ENCODE measurements around the gene RPLP1. TPM values are rescaled to one million over a fixed set of nuclear protein-coding genes. Genes with fewer than 3 reads are reported as not detected.
"Not testable (repeated sequence)": the region's sequence is repeated elsewhere in the genome, so short reads cannot be mapped to it uniquely, and the experiment has no call there.

Gene RPLP1
- total RNA-seq, 1 experiment from 2014 or later = 410 TPM

DNA sequence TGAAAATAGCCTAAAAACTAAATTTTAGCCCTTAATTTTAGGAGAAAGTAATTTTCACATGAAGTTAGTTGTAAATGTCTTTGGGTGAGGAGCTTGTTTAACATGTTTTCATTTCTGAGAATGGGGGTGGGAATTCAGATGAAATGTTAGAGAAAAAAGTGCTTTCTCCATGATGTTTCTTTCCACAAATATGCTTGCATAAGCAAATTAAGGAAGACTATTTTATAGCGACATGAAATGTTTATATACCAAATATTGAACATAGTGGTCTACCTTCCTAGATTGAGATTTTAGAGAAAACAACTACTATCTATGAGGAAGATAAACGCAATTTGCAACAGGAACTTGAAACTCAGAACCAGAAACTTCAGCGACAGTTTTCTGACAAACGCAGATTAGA lies 13.0 kb upstream of the RPLP1 start:
- DNase-seq (ENCODE audit: low spot score) = no peak

DNA sequence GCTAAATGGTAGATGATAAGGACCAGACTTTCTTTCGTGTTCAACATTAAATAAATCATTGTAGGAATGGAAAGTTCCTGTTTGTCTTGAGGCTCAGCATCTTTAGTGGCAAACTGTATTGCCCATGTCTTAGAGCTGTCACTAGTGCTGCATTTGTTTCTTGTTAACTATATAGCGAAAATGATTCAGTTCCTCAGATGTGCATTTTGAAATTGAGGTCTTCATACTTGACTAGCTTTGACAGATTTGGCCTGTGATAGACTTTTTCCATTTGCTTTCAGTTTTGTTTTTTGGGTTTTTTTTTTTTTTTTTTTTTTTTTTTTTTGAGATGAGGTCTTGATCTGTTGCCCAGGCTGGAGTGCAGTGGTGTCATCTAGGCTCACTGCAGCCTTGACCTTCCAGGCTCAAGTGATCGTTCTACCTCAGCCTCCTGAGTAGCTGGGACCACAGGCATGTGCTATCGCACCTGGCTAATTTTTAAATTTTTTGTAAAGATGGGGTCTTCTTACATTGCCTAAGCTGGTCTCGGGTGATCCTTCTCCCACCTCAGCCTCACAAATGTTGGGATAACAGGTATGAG lies 9.5 kb upstream of the RPLP1 start:
- no peak for DNase-seq (ENCODE audit: low spot score)

DNA sequence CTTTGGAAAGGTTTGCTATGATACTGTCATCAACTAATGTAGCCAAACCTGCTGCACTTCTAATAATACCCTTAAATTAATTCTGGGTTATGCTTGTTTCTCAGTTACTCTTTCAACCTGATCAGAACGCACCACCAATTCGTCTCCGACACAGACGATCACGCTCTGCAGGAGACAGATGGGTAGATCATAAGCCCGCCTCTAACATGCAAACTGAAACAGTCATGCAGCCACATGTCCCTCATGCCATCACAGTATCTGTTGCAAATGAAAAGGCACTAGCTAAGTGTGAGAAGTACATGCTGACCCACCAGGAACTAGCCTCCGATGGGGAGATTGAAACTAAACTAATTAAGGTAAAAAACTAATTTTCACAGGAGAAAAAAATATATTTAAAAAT lies 7.9 kb upstream of the RPLP1 start:
- no peak for DNase-seq (ENCODE audit: low spot score)

DNA sequence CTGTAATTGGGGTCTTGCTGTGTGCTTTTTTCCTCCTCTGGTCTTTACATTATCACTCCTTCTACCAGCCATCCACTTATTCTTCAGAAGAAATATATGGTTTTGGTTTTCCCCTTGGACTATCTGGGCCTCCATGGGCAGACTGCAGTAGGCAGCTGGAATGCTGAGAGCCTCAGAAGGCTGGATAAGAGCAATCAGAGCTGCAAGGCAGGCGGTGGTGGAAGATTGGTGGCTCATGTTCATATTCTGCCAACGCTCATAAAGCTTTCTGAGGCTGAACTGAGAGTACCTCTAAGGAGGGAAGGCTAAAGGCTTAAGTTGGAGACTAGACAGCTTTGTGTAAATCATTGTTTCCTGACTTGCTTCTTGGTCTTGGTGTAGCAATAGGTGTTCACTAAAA lies 5.7 kb upstream of the RPLP1 start:
- DNase-seq (ENCODE audit: low spot score) = no peak

DNA sequence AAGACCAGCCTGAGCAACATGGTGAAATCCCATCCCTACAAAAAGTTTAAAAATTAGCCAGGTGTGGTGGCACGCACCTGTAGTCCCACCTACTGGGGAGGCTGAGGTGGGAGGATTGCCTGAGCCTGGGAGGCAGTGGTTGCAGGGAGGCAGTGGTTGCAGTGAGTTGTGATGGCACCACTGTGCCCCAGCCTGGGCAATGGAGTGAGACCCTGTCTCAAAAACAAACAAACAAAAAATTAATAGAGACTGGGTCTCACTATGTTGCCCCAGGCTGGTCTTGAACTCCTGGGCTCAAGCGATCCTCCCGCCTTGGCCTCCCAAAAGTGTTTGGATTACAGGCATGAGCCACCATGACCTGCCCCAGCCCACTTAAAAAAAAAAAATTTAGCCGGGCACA lies 2.4 kb upstream of the RPLP1 start:
- not testable (repeated sequence) for DNase-seq (ENCODE audit: low spot score)

DNA sequence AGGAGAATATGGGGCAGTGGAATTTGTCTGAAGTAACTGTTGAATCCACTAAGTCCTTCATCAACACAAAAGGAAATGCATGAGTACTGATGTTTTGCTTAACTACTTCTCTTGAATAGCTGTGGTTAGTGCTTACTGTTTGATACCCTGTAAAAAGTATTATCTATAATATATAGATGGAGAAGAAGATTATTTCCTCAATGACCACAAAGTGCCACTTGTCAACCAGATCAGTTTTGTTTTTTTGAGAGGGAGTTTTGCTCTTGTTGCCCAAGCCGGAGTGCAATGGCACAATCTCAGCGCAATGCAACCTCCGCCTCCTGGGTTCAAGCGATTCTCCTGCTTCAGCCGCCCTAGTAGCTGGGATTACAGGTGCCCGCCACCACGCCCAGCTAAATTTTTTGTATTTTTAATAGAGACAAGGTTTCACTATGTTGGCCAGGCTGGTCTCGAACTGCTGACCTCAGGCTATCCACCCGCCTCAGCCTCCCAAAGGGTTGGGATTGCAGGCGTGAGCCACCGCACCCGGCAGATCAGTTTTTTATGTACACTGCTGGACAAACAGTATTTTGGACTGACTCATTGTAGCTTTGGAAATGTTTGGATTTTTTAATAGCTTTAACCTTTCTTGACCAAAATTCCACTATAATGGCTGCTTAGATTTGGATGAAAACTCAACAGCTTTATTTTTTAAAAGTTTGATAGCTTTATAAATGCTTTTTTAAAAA lies 1.5 kb upstream of the RPLP1 start:
- DNase-seq (ENCODE audit: low spot score) = no peak

DNA sequence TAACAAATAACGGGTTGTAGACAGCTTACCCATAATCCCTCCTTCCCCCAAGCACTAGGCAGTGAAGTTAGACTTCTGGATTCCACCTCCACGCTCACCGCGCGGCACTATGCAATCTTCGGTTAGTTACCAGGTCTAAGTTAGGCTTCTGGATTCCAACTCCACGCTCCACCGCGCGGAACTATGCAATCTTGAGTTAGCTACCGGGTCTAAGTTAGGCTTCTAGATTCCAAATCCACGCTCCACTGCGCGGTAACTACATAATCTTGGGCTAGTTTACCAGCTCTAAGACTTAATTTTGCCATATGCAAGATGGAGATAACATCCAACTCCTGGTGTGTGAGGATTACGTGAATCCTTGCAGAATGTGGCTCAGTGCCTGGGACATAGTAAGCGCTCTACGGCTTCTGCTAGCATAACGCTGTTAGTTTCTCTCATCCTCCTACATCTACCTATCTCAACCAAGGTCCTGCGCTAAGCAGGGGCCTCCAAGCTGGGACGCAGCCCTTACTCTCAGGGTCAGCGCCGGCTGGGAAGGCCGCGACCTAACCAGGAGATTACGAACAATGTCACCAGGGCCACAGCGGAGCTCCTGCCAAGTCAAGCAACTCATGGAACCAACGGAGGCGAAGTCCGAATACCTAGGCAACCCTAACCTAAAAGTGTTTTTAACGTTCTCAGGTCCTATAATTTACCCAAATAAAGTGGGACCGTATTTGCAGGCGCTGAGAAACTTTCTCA lies 497 bp upstream of the RPLP1 start:
- DNase-seq (ENCODE audit: low spot score) = no peak

DNA sequence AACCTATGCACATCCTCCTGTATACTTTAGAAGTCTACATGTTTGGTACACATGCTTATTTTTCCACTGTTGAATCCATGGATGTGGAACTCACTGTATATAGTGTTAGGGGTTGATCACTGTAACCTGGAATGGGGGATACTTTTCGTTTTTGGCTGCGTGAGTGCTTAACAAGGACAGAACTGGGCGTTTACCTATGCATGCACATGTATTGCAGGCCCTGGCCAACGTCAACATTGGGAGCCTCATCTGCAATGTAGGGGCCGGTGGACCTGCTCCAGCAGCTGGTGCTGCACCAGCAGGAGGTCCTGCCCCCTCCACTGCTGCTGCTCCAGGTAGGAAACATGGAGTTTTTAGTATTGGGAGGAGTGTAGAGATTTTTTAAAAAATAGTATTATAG lies 2.3 kb downstream of the RPLP1 start:
- no peak for DNase-seq (ENCODE audit: low spot score)

DNA sequence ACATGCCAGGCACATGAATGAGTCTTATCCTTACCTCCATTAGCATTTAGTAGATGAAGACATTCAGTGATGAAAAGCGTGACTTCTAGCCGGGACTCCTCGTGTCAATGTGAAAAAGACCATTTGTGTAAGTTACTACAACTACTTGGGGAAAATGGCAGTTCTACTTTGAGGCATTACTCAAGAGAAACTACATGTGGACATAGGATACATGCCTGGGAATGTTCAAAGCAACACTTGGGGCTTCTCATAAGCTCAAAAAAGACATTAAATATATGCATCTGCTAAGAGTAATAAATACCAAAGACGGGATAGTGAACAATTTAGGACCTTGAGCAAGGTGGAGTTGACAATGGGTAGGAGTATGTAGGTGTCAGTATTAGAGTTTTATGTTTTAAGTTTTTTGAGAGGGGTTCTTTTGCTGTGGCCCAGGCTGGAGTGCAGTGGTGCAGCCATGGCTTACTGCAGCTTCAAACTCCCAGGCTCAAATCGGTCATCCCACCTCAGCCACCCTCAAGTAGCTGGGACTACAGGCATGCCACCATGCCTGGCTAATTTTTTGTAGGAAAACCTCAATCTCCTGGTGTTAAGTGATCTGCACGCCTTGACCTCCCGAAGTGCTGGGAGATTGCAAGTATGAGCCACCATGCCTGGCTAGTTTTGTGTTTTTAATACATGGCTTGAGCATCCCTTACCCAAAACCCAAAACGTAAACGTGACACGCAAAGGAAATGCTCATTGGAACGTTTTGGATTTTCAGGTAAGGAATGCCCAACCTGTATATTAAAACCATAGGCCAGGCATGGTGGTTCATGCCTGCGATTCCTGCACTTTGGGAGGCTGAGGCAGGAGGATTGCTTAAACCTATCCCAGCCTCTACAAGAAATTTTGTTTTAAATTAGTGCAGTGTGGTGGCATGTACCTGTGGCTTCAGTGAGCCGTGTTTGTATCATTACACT lies 3.9 kb downstream of the RPLP1 start:
- no peak for DNase-seq (ENCODE audit: low spot score)

DNA sequence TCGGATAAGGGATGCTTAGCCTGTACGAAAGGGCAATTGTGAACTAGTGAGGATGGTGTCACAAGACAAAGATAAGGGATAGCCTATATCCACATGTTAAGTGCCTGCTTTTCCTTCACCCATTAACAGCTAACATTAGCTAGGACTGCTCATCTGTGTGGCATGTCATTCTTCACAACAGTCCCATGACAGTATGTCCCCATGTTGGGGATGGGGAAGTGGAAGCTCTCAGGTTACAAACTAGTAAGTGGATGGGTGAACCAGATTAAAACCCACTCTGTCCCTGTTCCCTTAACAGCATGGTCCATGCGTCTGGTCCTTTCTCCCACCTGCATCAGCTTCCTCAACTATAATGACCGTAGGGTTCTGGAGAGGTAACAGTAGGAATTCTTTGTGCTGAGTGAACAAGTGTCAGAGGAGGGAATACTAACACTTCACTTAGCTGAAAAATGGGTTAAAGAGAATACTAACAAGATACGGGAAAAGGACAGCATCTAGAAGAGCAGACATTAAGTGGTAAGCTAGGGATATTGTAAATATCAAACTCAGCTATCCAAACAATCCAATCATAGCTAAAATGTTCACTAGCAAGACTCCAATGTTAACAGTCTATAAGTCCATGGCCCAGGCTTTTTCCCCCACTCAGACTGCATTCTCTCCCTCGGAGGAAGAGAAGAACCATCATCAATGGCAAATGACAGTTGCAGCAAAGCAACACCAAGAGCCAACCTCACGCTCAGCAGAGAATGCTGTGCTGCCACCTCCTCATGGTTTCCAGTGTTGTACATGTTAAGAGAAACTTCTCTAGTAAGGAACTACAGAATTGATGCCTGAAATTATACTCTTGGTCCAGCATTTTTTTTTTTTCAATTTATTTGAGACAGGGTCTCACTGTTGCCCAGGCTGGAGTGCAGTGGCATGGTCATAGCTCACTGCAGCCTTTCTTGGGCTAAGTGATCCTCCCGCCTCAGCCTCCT lies 5.0 kb downstream of the RPLP1 start:
- DNase-seq (ENCODE audit: low spot score) = no peak

DNA sequence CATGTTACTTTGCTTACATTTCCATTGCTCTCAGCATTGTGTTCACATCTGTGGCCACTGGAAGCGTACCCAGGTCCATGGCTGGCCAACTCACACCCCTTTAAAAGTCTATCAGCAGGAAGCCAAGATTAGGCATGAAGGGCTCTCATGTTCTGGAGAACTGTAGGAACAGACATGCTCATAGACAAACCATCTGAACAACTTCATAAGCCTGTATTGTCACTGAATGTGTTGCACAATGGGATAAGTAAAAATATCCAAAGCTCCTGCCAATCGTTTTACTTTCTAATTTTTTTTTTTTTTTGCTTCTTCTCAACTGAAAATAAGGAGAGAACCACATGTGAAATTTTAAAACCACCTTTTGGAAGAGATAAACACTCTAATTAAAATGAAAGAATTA lies 6.4 kb downstream of the RPLP1 start:
- no peak for DNase-seq (ENCODE audit: low spot score)

DNA sequence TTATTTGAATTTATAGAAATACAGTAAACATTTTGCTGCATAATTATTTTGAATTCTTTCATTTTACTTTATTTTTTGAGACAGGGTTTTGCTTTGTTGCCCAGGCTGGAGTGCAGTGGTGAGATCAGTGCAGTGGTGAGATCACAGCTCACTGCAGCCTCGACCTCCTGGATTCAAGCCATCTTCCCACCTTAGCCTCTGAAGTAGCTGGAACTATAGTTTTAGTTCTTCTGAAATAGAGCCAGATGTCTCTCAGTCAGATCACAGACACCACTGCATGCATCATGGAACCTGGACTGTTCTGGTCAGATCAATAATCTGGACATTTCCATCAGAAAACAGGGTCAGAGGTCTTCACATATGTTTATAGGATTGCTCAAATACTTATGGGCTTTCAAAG lies 7.9 kb downstream of the RPLP1 start:
- DNase-seq (ENCODE audit: low spot score) = no peak

DNA sequence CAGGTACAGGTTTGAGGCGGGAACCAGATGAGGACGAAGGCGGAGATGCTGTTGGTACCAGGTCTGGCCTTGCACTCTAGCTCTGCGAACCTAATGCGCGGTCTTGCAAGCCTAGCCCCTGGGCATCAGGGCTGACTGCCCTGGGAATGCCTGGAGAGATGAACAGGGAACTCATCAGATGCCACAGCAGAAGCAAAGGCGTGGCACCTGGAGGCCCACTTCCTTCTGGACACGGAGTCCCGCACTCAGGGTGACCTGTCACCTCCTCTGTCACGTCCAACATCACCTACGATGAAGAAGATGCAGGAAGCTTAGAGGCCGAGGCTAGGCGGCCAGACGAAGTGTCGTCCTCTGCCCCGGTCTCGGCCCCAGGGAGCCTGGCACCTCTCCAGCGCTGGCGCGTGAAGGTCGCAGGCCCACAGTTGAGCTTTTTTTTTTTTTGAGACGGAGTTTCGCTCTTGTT lies 9.4 kb downstream of the RPLP1 start:
- peak; percentile 33 for DNase-seq (ENCODE audit: low spot score)

DNA sequence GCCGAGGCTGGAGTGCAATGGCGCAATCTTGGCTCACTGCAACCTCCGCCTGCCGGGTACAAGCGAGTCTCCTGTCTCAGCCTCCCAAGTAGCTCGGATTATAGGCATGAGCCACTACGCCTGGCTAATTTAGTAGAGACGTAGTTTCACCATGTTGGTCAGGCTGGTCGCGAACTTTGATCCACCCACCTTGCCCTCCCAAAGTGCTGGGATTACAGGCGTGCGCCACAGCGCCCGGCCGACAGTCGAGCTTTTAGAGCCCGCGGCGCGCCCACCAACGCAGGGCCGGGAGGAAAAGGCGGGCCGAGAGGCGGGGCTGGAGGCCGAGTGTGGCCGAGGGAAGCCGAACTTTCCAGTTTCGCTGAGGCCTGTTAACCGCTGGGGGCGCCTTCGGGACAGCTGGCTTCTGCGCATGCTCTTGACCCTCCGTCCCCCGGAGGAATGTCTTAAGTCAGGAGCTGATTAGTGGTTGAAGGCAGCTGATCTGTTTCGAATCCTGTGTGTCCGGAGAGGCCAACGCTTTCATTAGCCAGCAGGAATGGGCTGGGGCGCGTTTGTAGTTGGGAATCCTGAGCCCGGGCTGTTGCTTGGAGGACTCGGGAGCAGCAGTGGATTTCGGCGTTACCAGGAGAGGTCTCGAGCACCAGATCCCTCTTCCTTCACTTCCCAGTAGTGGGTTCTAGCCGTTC lies 10.0 kb downstream of the RPLP1 start:
- peak; percentile 99 for DNase-seq (ENCODE audit: low spot score)

DNA sequence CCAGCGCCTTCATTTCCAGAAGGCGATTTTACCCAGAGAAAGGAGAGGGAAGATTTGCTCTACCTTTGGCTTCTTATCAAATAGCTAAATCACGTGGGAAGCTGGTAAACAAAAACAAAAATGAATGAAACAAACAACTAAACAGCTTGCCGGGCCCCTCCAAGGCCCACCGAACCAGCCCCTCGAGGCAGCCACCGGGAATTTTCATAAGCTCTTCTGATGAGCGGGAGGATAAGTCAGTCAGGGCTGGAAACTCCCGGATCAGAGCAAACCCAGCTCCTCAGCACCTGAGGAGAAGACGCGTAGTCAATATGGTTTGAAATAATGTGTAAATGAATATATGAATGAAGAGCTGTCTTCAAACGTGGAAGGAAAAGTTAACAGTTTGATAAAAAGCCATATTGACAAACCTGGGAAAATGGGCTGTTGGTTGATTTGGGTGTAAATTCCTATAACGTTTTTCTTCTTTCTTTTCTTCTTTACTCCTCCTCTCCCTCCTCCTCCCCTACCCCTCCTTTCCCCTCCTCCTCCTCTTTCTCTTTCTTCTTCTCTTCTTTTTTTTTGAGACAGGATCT lies 10.7 kb downstream of the RPLP1 start:
- DNase-seq (ENCODE audit: low spot score) = no peak

DNA sequence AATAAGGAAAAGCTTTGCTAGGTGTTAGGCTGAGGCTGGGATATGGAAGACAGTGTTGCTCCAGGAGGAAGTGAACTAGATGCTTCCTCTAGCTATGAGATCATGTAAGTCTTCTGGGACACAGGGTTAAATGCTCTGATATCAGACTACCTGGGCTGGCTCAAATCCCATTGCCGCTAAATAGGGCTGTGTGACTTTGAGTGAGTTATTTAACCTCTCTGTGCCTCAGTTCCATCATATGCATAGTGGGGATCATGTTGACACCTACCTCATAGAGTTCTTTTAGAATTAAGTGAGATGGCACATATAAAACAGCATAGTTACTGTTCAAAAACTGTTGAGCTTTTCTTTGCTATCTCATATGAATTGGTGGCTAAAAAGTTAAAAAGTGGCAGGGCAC lies 12.6 kb downstream of the RPLP1 start:
- DNase-seq (ENCODE audit: low spot score) = no peak

DNA sequence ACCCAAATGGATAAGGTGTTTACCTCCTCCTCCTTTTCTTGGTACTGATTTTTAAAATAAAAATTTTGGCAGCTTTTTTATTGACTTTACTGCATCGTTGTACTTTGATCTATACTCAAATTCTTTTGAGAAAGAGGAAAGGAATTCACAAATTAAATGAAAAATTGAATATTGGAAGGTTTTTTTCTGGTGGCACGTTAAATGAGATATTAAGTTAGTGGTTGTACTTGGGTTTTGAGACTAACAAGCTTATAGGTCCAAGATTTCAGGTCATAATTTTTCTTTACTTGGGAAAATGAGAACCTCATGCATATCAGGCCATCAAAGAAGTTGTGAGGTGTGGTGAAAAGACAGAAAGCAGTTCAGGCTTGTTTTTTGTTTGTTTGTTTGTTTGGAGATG lies 14.1 kb downstream of the RPLP1 start:
- no peak for DNase-seq (ENCODE audit: low spot score)

DNA sequence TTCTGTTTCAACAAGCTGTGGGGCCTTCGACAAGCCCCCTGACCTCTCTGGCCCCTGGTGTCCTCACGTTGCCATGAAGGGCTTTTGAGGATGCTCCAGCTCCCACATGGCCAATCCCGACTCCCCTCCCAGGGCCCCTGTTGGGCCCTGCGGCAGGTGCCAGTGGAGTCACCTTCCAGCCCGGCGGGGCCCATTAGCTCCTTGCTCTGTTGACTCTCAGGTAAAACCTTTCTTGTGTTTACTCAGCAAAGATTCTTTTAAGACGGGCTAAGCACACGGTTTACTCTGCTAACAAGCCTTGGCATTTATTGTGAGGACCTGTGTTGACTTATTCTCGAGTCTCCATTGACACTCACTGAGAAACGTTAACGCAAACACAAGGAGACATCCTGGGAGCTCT lies 15.0 kb downstream of the RPLP1 start:
- peak; percentile 81 for DNase-seq (ENCODE audit: low spot score)
